Amniotic epithelial cell (primary cell): ENCODE measurements around the gene PRRT1.

ENCODE experiments used
- DNase-seq: peaks from one replicate; pipeline ENCODE4 v3.0.0-alpha.2; 2010; ENCODE audit warnings: low read depth

The PRRT1 gene

GRCh38 chr6:32120573-32121059 lies 31.1 kb downstream of the PRRT1 start:
- DNase-seq: no peak

- DNase-seq: peak; percentile 80
Measured at GRCh38 chr6:32118782-32119628, 32.7 kb downstream of the PRRT1 start.

- DNase-seq: peak; percentile 34
Measured at GRCh38 chr6:32117461-32117860, 34.3 kb downstream of the PRRT1 start.

- DNase-seq: no peak
Measured at GRCh38 chr6:32116674-32117073, 35.1 kb downstream of the PRRT1 start.

- no peak for DNase-seq
Measured at GRCh38 chr6:32115623-32116022, 36.1 kb downstream of the PRRT1 start.

- peak; percentile 78 for DNase-seq
Measured at GRCh38 chr6:32114796-32115195, 36.9 kb downstream of the PRRT1 start.

- peak; percentile 95 for DNase-seq
Measured at GRCh38 chr6:32113386-32114352, 38.1 kb downstream of the PRRT1 start.

- no peak for DNase-seq
Measured at GRCh38 chr6:32112431-32112980, 39.2 kb downstream of the PRRT1 start.

GRCh38 chr6:32111424-32112066 lies 40.2 kb downstream of the PRRT1 start:
- DNase-seq: no peak

- no peak for DNase-seq
Measured at GRCh38 chr6:32110632-32111031, 41.1 kb downstream of the PRRT1 start.

GRCh38 chr6:32109765-32110160 lies 42.0 kb downstream of the PRRT1 start:
- DNase-seq: no peak

- DNase-seq: no peak
Measured at GRCh38 chr6:32109114-32109764, 42.5 kb downstream of the PRRT1 start, which contains the start of gene TNXB. Gene TNXB (minus strand): TSS chr6:32109338. CDS start chr6:32098198, 11,140 bp downstream.

- no peak for DNase-seq
Measured at GRCh38 chr6:32108727-32109113, 43.0 kb downstream of the PRRT1 start.

- no peak for DNase-seq
Measured at GRCh38 chr6:32108094-32108627, 43.6 kb downstream of the PRRT1 start.

- no peak for DNase-seq
Measured at GRCh38 chr6:32107406-32107805, 44.3 kb downstream of the PRRT1 start.

GRCh38 chr6:32105433-32105832 lies 46.3 kb downstream of the PRRT1 start:
- no peak for DNase-seq

- DNase-seq: no peak
Measured at GRCh38 chr6:32102255-32102654, 49.5 kb downstream of the PRRT1 start.

GRCh38 chr6:32100251-32100650 lies 51.5 kb downstream of the PRRT1 start:
- peak; percentile 66 for DNase-seq
